ENCODE results near the gene INO80B.

DNA sequence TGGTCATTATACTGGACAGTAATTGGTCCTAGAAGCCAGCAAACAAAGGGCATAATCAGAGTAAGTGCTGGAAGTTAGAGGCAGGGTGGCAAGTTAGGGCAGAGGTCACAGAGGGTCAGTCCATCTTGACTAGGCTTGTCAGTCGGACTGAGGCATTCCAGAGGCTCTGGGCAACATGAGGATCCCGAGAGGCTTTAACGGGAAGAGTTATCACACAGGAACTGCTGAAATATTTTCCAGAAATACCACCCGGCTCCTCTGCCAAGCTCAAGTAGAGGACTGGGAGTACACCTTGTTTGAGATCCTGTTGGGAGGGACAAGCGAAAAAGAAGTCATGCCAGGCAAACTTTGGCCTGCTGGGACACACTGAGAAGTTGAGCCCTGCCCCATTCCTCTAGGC lies 47.2 kb upstream of the INO80B start:
- no peak for TF ChIP-seq CTCF (IDR thresholded peaks at IDR 0.05 in 8 of 11, conservative IDR thresholded peaks at IDR 0.05 in 3 of 11)
- TF ChIP-seq POLR2AphosphoS5 (IDR thresholded peaks at IDR 0.05), result no peak
- TF ChIP-seq POLR2A (IDR thresholded peaks at IDR 0.05), result no peak
